ENCODE results near the gene VEGFA.

VEGFA gene

GRCh38 chr6:43772681-43773049 is 2.7 kb downstream of the VEGFA start:
- DNase-seq: no peak

DNA sequence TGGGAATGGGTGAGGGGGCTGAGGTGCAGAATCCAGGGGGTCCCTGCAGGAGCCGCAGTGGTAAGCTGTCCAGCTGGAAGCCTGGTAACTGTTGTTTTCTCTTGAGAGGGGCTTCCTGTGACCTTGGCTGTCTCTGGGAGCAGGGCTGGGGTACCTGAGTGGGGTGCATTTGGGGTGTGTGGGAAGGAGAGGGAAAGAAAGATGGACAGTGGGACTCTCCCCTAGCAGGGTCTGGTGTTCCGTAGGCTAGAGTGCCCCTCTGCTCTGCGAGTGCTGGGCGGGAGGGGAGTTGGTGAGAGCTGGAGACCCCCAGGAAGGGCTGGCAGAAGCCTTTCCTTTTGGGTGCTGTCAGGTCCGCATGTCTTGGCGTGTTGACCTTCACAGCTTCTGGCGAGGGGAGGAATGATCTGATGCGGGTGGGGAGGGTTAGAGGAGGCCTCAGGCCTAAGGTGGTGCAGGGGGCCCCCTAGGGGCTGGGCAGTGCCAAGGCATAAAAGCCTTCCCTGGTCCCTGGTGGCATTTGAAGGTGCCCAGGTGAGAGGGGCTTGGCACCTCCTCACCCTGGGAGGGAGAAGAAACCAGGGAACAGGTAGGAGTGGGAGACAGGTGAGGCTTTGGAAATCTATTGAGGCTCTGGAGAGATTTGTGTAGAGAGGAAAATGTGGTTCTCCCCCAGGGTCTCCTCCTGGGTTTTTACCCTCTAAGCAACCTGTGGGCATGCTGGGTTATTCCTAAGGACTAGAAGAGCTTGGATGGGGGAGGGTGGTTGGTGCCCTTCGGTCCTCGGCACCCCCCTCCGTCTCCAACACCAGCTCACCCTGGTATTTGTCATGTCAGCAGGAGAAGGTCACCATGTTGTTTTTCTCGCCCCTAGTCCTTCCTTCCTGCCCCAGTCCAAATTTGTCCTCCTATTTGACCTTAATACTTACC is 3.3 kb downstream of the VEGFA start:
- DNase-seq: peak; percentile 49 to 72 (median 58)

DNA sequence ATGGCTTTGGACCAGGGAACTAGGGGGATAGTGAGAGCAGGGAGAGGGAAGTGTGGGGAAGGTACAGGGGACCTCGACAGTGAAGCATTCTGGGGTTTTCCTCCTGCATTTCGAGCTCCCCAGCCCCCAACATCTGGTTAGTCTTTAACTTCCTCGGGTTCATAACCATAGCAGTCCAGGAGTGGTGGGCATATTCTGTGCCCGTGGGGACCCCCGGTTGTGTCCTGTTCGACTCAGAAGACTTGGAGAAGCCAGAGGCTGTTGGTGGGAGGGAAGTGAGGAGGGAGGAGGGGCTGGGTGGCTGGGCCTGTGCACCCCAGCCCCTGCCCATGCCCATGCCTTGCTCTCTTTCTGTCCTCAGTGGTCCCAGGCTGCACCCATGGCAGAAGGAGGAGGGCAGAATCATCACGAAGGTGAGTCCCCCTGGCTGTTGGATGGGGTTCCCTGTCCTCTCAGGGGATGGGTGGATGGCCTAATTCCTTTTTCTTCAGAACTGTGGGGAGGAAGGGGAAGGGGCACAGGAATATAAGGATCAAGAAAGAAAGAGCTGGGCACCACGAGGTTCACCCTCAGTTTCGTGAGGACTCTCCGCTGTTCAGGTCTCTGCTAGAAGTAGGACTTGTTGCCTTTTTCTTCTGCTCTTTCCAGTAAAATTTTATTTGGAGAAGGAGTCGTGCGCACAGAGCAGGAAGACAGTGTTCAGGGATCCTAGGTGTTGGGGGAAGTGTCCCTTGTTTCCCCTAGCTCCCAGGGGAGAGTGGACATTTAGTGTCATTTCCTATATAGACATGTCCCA is 4.2 kb downstream of the VEGFA start:
- DNase-seq: peak in 1 of 4 experiments; percentile 2

GRCh38 chr6:43774776-43775534 is 4.9 kb downstream of the VEGFA start:
- DNase-seq: peak; percentile 71 to 86 (median 80)

DNA sequence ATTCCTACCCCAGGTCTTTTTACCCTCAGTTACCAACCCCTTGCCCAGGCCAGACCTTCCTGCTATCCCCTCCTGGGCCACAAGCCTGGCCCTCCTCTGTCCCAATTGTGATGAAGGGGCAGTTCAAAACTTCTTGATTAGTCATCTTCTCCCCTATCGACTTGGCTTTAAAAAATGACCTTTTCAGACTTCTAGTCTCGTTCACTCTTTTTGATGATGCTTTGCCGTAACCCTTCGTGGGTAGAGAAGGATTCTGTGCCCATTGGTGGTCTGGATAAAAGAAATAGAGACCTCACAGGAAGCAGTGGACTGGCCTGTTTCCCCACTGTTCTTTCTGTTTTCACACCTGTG is 5.5 kb downstream of the VEGFA start:
- peak in 1 of 4 experiments; percentile 3 for DNase-seq

GRCh38 chr6:43776115-43776798 is 6.2 kb downstream of the VEGFA start:
- no peak for DNase-seq

- DNase-seq: no peak
Measured at GRCh38 chr6:43776799-43777776, 7.1 kb downstream of the VEGFA start.

DNA sequence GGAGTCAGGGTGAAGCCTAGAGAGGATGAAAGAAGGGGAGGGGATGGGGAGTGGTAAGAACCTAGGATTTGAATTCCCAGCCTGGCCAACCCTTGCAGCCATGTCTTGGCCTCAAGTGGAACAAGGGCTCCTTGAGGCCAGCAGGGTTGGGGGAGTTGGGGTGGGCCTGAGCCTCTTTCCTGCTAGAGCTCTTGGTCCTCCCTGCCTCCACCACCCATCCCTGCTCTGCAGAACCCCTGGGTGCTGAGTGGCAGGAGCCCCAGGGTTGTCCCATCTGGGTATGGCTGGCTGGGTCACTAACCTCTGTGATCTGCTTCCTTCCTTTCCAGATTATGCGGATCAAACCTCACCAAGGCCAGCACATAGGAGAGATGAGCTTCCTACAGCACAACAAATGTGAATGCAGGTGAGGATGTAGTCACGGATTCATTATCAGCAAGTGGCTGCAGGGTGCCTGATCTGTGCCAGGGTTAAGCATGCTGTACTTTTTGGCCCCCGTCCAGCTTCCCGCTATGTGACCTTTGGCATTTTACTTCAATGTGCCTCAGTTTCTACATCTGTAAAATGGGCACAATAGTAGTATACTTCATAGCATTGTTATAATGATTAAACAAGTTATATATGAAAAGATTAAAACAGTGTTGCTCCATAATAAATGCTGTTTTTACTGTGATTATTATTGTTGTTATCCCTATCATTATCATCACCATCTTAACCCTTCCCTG is 8.3 kb downstream of the VEGFA start:
- no peak for DNase-seq

- no peak for DNase-seq
Measured at GRCh38 chr6:43778976-43779851, 9.2 kb downstream of the VEGFA start.

DNA sequence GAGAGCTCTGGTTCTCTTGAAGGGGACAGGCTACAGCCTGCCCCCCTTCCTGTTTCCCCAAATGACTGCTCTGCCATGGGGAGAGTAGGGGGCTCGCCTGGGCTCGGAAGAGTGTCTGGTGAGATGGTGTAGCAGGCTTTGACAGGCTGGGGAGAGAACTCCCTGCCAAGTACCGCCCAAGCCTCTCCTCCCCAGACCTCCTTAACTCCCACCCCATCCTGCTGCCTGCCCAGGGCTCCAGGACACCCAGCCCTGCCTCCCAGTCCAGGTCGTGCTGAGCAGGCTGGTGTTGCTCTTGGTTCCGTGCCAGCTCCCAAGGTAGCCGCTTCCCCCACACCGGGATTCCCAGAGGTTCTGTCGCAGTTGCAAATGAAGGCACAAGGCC is 9.8 kb downstream of the VEGFA start:
- no peak for DNase-seq

DNA sequence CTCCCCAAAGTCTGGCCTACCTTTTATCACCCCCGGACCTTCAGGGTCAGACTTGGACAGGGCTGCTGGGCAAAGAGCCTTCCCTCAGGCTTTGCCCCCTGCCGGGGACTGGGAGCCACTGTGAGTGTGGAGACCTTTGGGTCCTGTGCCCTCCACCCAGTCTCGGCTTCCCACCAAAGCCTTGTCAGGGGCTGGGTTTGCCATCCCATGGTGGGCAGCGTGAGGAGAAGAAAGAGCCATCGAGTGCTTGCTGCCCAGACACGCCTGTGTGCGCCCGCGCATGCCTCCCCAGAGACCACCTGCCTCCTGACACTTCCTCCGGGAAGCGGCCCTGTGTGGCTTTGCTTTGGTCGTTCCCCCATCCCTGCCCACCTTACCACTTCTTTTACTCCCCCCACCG is 10.3 kb downstream of the VEGFA start:
- DNase-seq: no peak

DNA sequence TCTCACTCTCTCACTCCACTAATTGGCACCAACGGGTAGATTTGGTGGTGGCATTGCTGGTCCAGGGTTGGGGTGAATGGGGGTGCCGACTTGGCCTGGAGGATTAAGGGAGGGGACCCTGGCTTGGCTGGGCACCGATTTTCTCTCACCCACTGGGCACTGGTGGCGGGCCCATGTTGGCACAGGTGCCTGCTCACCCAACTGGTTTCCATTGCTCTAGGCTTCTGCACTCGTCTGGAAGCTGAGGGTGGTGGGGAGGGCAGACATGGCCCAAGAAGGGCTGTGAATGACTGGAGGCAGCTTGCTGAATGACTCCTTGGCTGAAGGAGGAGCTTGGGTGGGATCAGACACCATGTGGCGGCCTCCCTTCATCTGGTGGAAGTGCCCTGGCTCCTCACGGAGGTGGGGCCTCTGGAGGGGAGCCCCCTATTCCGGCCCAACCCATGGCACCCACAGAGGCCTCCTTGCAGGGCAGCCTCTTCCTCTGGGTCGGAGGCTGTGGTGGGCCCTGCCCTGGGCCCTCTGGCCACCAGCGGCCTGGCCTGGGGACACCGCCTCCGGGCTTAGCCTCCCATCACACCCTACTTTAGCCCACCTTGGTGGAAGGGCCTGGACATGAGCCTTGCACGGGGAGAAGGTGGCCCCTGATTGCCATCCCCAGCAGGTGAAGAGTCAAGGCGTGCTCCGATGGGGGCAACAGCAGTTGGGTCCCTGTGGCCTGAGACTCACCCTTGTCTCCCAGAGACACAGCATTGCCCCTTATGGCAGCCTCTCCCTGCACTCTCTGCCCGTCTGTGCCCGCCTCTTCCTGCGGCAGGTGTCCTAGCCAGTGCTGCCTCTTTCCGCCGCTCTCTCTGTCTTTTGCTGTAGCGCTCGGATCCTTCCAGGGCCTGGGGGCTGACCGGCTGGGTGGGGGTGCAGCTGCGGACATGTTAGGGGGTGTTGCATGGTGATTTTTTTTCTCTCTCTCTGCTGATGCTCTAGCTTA is 11.2 kb downstream of the VEGFA start:
- DNase-seq: no peak

GRCh38 chr6:43781941-43782704 is 12.1 kb downstream of the VEGFA start:
- no peak for DNase-seq

GRCh38 chr6:43782764-43783513 is 12.9 kb downstream of the VEGFA start:
- DNase-seq: no peak

- DNase-seq: no peak
Measured at GRCh38 chr6:43784049-43784855, 14.2 kb downstream of the VEGFA start.
